Spleen (tissue), 11 donors: Measurements from ENCODE around the gene SHLD1. TPM values are rescaled to one million over a fixed set of nuclear protein-coding genes. Genes with fewer than 3 reads are reported as not detected.

Source experiments
- DNase-seq: peaks from one replicate; pipeline ENCODE4 v3.0.0-alpha.2; 2020
- H3K27ac ChIP-seq, 8 donors: fragments of 200-600 bp; sonication (generic) in 7 of 8; 1 replicate in 4 of 8; 2 replicates in 4 of 8; pipeline versions ENCODE4 v1.5.0 to v1.8.0; 2016 to 2021; ENCODE audit warnings: inconsistent platforms in 4 of 8, mild to moderate bottlenecking in 4 of 8, moderate library complexity in 1 of 8
- H3K27me3 ChIP-seq, 7 donors: fragments of 200-600 bp; sonication (generic) in 6 of 7; replicated peaks in 1 of 7; 1 replicate in 4 of 7; 2 replicates in 3 of 7; pipeline versions ENCODE4 v1.5.0 to v1.8.0; 2016 to 2021; ENCODE audit warnings: inconsistent platforms in 3 of 7, mild to moderate bottlenecking in 1 of 7
- H3K36me3 ChIP-seq, 6 donors: fragments of 200-600 bp; sonication (generic) in 5 of 6; 1 replicate in 4 of 6; 2 replicates in 2 of 6; pipeline versions ENCODE4 v1.5.0 to v1.8.0; 2016 to 2021; ENCODE audit warnings: inconsistent platforms in 2 of 6
- H3K4me1 ChIP-seq, 6 donors: fragments of 200-600 bp; sonication (generic) in 5 of 6; 1 replicate in 3 of 6; 2 replicates in 3 of 6; pipeline versions ENCODE4 v1.5.0 to v1.8.0; 2016 to 2021; ENCODE audit warnings: inconsistent platforms in 3 of 6
- H3K4me3 ChIP-seq, 8 donors: fragments of 200-600 bp; sonication (generic) in 7 of 8; 1 replicate in 4 of 8; 2 replicates in 4 of 8; pipeline versions ENCODE4 v1.5.0 to v1.8.0; 2016 to 2021; ENCODE audit warnings: inconsistent platforms in 4 of 8, mild to moderate bottlenecking in 4 of 8, moderate library complexity in 2 of 8
- H3K9me3 ChIP-seq, 8 donors: fragments of 200-600 bp; sonication (generic) in 7 of 8; 1 replicate in 4 of 8; 2 replicates in 4 of 8; pipeline versions ENCODE4 v1.5.0 to v1.8.0; 2016 to 2021; ENCODE audit warnings: inconsistent platforms in 4 of 8
- CTCF ChIP-seq, 11 experiments: fragments of 200-600 bp in 7 of 11; fragments of 450-650 bp in 4 of 11; sonication (generic) in 4 of 11; IDR thresholded peaks in 8 of 11; conservative IDR thresholded peaks in 3 of 11; 1 replicate in 7 of 11; 2 replicates in 4 of 11; pipeline versions ENCODE4 v1.4.0 to v1.8.0; 2016 to 2021; ENCODE audit warnings: antibody characterized with exemption in 11 of 11, inconsistent platforms in 4 of 11, mild to moderate bottlenecking in 1 of 11
- POLR2A ChIP-seq, 3 donors: fragments of 450-650 bp; IDR thresholded peaks; one replicate each; pipeline ENCODE4 v1.5.1; 2017; ENCODE audit warnings: antibody characterized with exemption in 3 of 3, mild to moderate bottlenecking in 1 of 3
- POLR2AphosphoS5 ChIP-seq, 3 donors: sonication (generic); formaldehyde crosslinking; IDR thresholded peaks; one replicate each; pipeline ENCODE4 v1.5.1; 2017; ENCODE audit warnings: antibody characterized with exemption in 3 of 3
- WGBS, 5 donors: extraction: QIAGEN DNeasy Blood & Tissue Kit in 3 of 5; methylation state at CpG; one replicate each; pipeline versions ENCODE4 v1.1.5 to v1.1.7; 2013 to 2018; 5-methylcytosine and 5-hydroxymethylcytosine counted together
- intact Hi-C: fragments of 100-400 bp; cut with DNase I; formaldehyde crosslinking; loops from one replicate; pipeline ENCODE4 v1.15.0; 2023; ENCODE audit warnings: low total_unique reads
- polyA plus RNA-seq, 3 donors: library from polyadenylated mRNA; stranded (reverse); fragments of 200-250 nt; gene quantifications; one replicate each; pipeline ENCODE4 v1.2.1, GENCODE V29; 2013
- total RNA-seq, 7 donors: library from RNA; depleted of rRNA in 3 of 7; stranded (reverse); fragments of >200 nt in 3 of 7; fragmentation: NEBNext Ultra II Directional in 4 of 7; extraction: Animal tissue kit (Norgen Biotek cat#: 25700) in 4 of 7; gene quantifications; one replicate each; pipeline versions ENCODE4 v1.1.0 to v1.2.1, GENCODE V29; 2016 to 2021
- donor health status: healthy with polysubstance abuse.
- donor health status: DM: no; HTN: no; CAD: no; lungs with moderate emphysema.
- donor health status: DM: no; HTN: no; CAD: no.
- donor health status: Bipolar disorder and iron deficiency.
- donor health status: healthy.
- donor health status: DM: no; HTN: no; CAD: no.
- donor health status: DM: yes; HTN: yes; CAD: no.

Gene SHLD1
- total and polyA plus RNA-seq, 10 donors = 8.1 to 18.6 (median 12.4) TPM

DNA sequence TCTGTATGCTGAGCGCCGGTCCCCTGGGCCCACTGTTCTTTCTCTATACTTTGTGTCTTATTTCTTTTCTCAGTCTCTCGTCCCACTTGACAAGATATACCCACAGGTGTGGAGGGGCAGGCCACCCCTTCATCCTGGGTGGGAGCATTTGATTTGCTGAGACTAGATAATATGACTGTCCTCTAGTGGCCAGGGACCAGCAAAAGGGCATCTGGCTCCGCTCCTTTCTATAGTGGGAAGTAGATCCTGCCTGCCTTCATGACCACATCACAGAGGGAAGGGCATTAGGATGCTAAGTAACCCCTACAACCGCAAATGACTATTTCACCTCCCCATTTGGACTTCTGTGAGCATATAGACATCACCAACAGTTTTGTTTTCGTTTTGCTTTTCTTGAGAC lies 135.7 kb downstream of the SHLD1 start:
- H3K27ac ChIP-seq = no peak overlapping the region
- H3K4me1 ChIP-seq = no peaks in the 10 kb centered on the region
- WGBS, 5 donors = 74 to 95% (median 87%) methylated on average over 6 of the region's 6 CpGs
- intact Hi-C loops = no loop called here
- no peaks in the 10 kb centered on the region for H3K27me3 ChIP-seq
- no peaks in the 10 kb centered on the region for H3K9me3 ChIP-seq
- H3K4me3 ChIP-seq = no peak overlapping the region
- no peak for DNase-seq
- TF ChIP-seq CTCF (IDR thresholded peaks at IDR 0.05 in 8 of 11, conservative IDR thresholded peaks at IDR 0.05 in 3 of 11) (no peak), POLR2A (IDR thresholded peaks at IDR 0.05) (no peak)
- H3K36me3 ChIP-seq = no peaks in the 10 kb centered on the region

GRCh38 chr20:5886788-5887187 lies 136.6 kb downstream of the SHLD1 start:
- intact Hi-C loops = no loop called here
- no peaks in the 10 kb centered on the region for H3K9me3 ChIP-seq
- H3K4me3 ChIP-seq = no peak overlapping the region
- no peak overlapping the region for H3K27ac ChIP-seq
- 74 to 91% (median 80%) methylated on average over 4 of the region's 4 CpGs for WGBS, 5 donors
- TF ChIP-seq POLR2A (IDR thresholded peaks at IDR 0.05) = no peak
- TF ChIP-seq POLR2AphosphoS5 (IDR thresholded peaks at IDR 0.05) = no peak
- no peak for TF ChIP-seq CTCF (IDR thresholded peaks at IDR 0.05 in 8 of 11, conservative IDR thresholded peaks at IDR 0.05 in 3 of 11)
- DNase-seq = no peak
- no peaks in the 10 kb centered on the region for H3K27me3 ChIP-seq
- no peaks in the 10 kb centered on the region for H3K36me3 ChIP-seq
- H3K4me1 ChIP-seq = no peaks in the 10 kb centered on the region

GRCh38 chr20:5887386-5887785 lies 137.2 kb downstream of the SHLD1 start:
- 88 to 94% (median 90%) methylated on average over 5 of the region's 5 CpGs for WGBS, 5 donors
- Histone ChIP-seq H3K4me3 (no peak overlapping the region), H3K27me3 (no peaks in the 10 kb centered on the region), H3K27ac (no peak overlapping the region), H3K36me3 (no peaks in the 10 kb centered on the region), H3K9me3 (no peaks in the 10 kb centered on the region), H3K4me1 (no peaks in the 10 kb centered on the region)
- TF ChIP-seq CTCF (IDR thresholded peaks at IDR 0.05 in 8 of 11, conservative IDR thresholded peaks at IDR 0.05 in 3 of 11) = no peak
- no peak for TF ChIP-seq POLR2A (IDR thresholded peaks at IDR 0.05)
- TF ChIP-seq POLR2AphosphoS5 (IDR thresholded peaks at IDR 0.05) = no peak
- no peak for DNase-seq
- intact Hi-C loops = no loop called here

DNA sequence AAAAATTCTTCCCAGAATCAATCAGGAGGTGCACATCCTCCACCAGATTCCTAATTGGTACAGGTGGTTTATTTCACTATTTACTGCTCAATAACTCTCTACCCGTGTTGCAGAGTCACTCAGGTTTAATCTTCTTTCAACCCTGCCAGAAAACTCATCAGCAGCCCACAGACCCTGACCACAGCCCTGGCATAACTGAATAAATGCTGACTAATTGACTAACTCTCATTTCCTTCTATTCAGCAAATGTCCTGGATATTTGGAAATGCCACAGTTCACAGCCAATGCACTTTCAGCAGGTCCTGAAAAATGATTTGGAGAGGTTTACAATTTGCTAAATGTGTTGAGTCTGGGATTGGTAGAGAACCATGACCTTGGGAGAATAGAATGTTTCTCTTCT lies 137.8 kb downstream of the SHLD1 start:
- no peak for DNase-seq
- 9 to 27% (median 17%) methylated on average over 1 of the region's 1 CpG for WGBS, 5 donors
- no peaks in the 10 kb centered on the region for H3K27me3 ChIP-seq
- intact Hi-C loops = no loop called here
- no peak for TF ChIP-seq CTCF (IDR thresholded peaks at IDR 0.05 in 8 of 11, conservative IDR thresholded peaks at IDR 0.05 in 3 of 11)
- TF ChIP-seq POLR2AphosphoS5 (IDR thresholded peaks at IDR 0.05) = no peak
- no peak for TF ChIP-seq POLR2A (IDR thresholded peaks at IDR 0.05)
- H3K27ac ChIP-seq = no peak overlapping the region
- no peaks in the 10 kb centered on the region for H3K4me1 ChIP-seq
- H3K36me3 ChIP-seq = no peaks in the 10 kb centered on the region
- no peak overlapping the region for H3K4me3 ChIP-seq
- H3K9me3 ChIP-seq = no peaks in the 10 kb centered on the region
